ENCODE results near the gene KLHL1. TPM values are rescaled to one million over a fixed set of nuclear protein-coding genes. Genes with fewer than 3 reads are reported as not detected.

Gene KLHL1
- total and polyA plus RNA-seq, 2 of the 13 experiments (the other 11 are each of a cell fraction or from before 2014, with no cell fraction given), result 0.01 TPM; not detected in 1

DNA sequence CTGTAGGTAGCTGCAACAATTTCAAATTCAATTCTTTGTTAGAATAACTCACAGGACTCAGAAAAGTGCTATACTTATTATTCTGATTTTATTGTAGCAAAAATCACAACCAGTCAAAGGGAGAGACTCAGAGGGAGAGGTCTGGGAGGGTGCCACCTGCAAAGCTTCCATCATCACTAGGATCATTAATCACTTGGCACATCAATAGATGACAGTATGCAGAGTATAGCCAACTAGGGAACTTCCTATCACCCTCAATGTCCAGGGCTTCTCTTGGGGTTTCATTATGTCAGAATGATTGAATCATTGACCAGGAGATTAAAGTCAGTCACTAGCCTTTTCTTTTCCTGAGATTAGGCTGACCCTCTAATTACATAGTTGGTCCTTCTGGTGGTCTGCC, 432.0 kb downstream of the KLHL1 start:
- intact Hi-C loops (cut with micrococcal nuclease; ENCODE audit: unreplicated experiment), result no loop called here
- no peaks in the 10 kb centered on the region for H3K79me2 ChIP-seq (ENCODE audit: insufficient read depth, low read length)
- no peak overlapping the region for H3K4me2 ChIP-seq (ENCODE audit: low read depth, low read length)
- ATAC-seq (no peak), FAIRE-seq (no peak), DNase-seq (ENCODE audit: low spot score) (no peak)
- no peaks in the 10 kb centered on the region for H4K20me1 ChIP-seq (ENCODE audit: insufficient read depth, low read length)
- H3K27ac ChIP-seq (ENCODE audit: extremely low read length, insufficient read depth, low read length), result no peak overlapping the region
- CTCF ChIA-PET (ENCODE audit: low intra/inter-chr PET ratio, low total read pairs), result no interaction called here
- no peaks in the 10 kb centered on the region for H3K36me3 ChIP-seq (replicated peaks in 1 of 2; ENCODE audit: control insufficient read depth in 1 of 2, insufficient read depth in 2 of 2, low read length in 2 of 2)
- H3K27me3 ChIP-seq (ENCODE audit: control insufficient read depth in 1 of 2, insufficient read depth in 2 of 2, low read length in 2 of 2), result no peaks in the 10 kb centered on the region
- no TSS peak for BruUV-seq (replicated peaks)
- POLR2A ChIA-PET, result no interaction called here
- no peak overlapping the region for H3K9ac ChIP-seq (ENCODE audit: insufficient read depth, low read depth, low read length)
- no peak overlapping the region for H3K4me3 ChIP-seq (replicated peaks in 1 of 3; ENCODE audit: insufficient read depth in 1 of 3, low read depth in 2 of 3, low read length in 3 of 3)
- in situ Hi-C loops (cut with HindIII; ENCODE audit: extremely low pct_ligation_motif_present, low pct_unique_long_range_greater_than_20kb), result no loop called here
- H2AFZ ChIP-seq (ENCODE audit: low read length), result no peak overlapping the region
- H3K9me3 ChIP-seq (ENCODE audit: low read length), result no peaks in the 10 kb centered on the region
- no peaks in the 10 kb centered on the region for H3K4me1 ChIP-seq (ENCODE audit: insufficient read depth, low read length)
- no peak for TF ChIP-seq ZNF749 (CRISPR knock-in tag; IDR thresholded peaks at IDR 0.05; ENCODE audit: borderline replicate concordance)
- no peak for TF ChIP-seq KDM3A (CRISPR knock-in tag; IDR thresholded peaks at IDR 0.05; ENCODE audit: low read depth)
- TF ChIP-seq KIAA2018 (CRISPR knock-in tag; IDR thresholded peaks at IDR 0.05; ENCODE audit: borderline replicate concordance), result no peak
- no peak for TF ChIP-seq ZBTB46 (CRISPR knock-in tag; IDR thresholded peaks at IDR 0.05; ENCODE audit: borderline replicate concordance)
- no peak for TF ChIP-seq HNF4G (IDR thresholded peaks at IDR 0.05; ENCODE audit: borderline replicate concordance, low read depth, low read length)
- TF ChIP-seq HNF4G (CRISPR knock-in tag; IDR thresholded peaks at IDR 0.05; ENCODE audit: borderline replicate concordance, low read depth), result no peak
- TF ChIP-seq, protein P1, sequence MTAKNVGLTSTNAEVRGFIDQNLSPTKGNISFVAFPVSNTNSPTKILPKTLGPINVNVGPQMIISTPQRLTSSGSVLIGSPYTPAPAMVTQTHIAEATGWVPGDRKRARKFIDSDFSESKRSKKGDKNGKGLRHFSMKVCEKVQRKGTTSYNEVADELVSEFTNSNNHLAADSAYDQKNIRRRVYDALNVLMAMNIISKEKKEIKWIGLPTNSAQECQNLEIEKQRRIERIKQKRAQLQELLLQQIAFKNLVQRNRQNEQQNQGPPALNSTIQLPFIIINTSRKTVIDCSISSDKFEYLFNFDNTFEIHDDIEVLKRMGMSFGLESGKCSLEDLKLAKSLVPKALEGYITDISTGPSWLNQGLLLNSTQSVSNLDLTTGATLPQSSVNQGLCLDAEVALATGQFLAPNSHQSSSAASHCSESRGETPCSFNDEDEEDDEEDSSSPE (CRISPR knock-in tag; IDR thresholded peaks at IDR 0.05), result no peak
- TF ChIP-seq ZNF17 (CRISPR knock-in tag; IDR thresholded peaks at IDR 0.05), result no peak
- no peak for TF ChIP-seq ZNF569 (CRISPR knock-in tag; IDR thresholded peaks at IDR 0.05; ENCODE audit: borderline replicate concordance)
- no peak for TF ChIP-seq SAFB2 (CRISPR knock-in tag; IDR thresholded peaks at IDR 0.05; ENCODE audit: borderline replicate concordance, low read depth)
- TF ChIP-seq, protein P2, sequence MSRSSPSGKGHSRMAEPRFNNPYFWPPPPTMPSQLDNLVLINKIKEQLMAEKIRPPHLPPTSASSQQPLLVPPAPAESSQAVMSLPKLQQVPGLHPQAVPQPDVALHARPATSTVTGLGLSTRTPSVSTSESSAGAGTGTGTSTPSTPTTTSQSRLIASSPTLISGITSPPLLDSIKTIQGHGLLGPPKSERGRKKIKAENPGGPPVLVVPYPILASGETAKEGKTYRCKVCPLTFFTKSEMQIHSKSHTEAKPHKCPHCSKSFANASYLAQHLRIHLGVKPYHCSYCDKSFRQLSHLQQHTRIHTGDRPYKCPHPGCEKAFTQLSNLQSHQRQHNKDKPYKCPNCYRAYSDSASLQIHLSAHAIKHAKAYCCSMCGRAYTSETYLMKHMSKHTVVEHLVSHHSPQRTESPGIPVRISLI (CRISPR knock-in tag; IDR thresholded peaks at IDR 0.05; ENCODE audit: borderline replicate concordance), result no peak
- no peak for TF ChIP-seq ELF1 (CRISPR knock-in tag; IDR thresholded peaks at IDR 0.05)
- no peak for TF ChIP-seq RBAK (CRISPR knock-in tag; IDR thresholded peaks at IDR 0.05)
